Endothelial cell of umbilical vein (primary cell): ENCODE data around the gene HACE1. TPM values are rescaled to one million over a fixed set of nuclear protein-coding genes. Genes with fewer than 3 reads are reported as not detected.
A peak's percentile ranks its signal among the peaks of the same experiment; 100 is the strongest.

Experiments used
- BruUV-seq: library from RNA; stranded (reverse); fragments of 400-500 nt; replicated peaks from 2 replicates; lab custom pipeline; 2021; lab: Mats Ljungman, UMichigan
- CTCF ChIA-PET: fragments of 300-600, 350-600 bp; sonication (Branson Sonifier 250); formaldehyde crosslinking; loops from one replicate; lab custom pipeline; 2021; ENCODE audit warnings: antibody characterized with exemption, inconsistent platforms; lab: Charles Lee
- POLR2A ChIA-PET: fragments of 300-600, 350-600 bp; sonication (Branson Sonifier 250); formaldehyde crosslinking; loops from one replicate; lab custom pipeline; 2021; ENCODE audit warnings: antibody characterized with exemption, inconsistent platforms; lab: Charles Lee
- DNase-seq: peaks from one replicate; pipeline ENCODE4 v3.0.0-alpha.2; 2011; ENCODE audit warnings: low read depth, low spot score
- FAIRE-seq: peaks from 2 replicates; lab custom pipeline; 2011; peaks lifted over from hg19 to GRCh38; lab: Jason Lieb, UNC
- H2AFZ ChIP-seq: 2 replicates; pipeline ENCODE4 v1.6.0; 2012; ENCODE audit warnings: low read depth, low read length, control low read depth, inconsistent platforms
- H3K27ac ChIP-seq: 2 replicates; pipeline ENCODE4 v1.5.1; 2011; ENCODE audit warnings: low read depth, mild to moderate bottlenecking, control low read depth, low read length, moderate library complexity; ENCODE audit not compliant: insufficient read depth
- H3K27me3 ChIP-seq, 2 experiments: 2 replicates each; pipeline versions ENCODE4 v1.6.0 to v1.6.1; 2011; ENCODE audit warnings: low read length in 2 of 2, mixed read lengths in 1 of 2; ENCODE audit not compliant: control insufficient read depth in 2 of 2, insufficient read depth in 2 of 2
- H3K36me3 ChIP-seq, 2 experiments: 2 replicates in 1 of 2; 3 replicates in 1 of 2; pipeline ENCODE4 v1.5.1; 2011; ENCODE audit warnings: low read length in 2 of 2, mild to moderate bottlenecking in 1 of 2, moderate library complexity in 1 of 2; ENCODE audit not compliant: control insufficient read depth in 2 of 2, insufficient read depth in 2 of 2; ENCODE audit errors: extremely low read depth in 1 of 2
- H3K4me1 ChIP-seq: 3 replicates; pipeline ENCODE4 v1.5.1; 2011; ENCODE audit warnings: mild to moderate bottlenecking, low read length; ENCODE audit not compliant: control insufficient read depth, insufficient read depth; ENCODE audit errors: extremely low read depth
- H3K4me2 ChIP-seq: 2 replicates; pipeline ENCODE4 v1.6.1; 2011; ENCODE audit warnings: low read length, control low read depth, mixed read lengths; ENCODE audit not compliant: insufficient read depth
- H3K4me3 ChIP-seq, 3 experiments: fragments of 200-600 bp in 1 of 3; sonication (generic), shearing (Covaris generic) in 1 of 3; replicated peaks in 1 of 3; 2 replicates each; pipeline ENCODE4 v1.5.1; 2011 to 2016; ENCODE audit warnings: control low read depth in 3 of 3, low read length in 3 of 3, mild to moderate bottlenecking in 2 of 3, inconsistent platforms in 1 of 3, low read depth in 1 of 3, moderate library complexity in 1 of 3; ENCODE audit not compliant: insufficient read depth in 1 of 3
- H3K79me2 ChIP-seq: 2 replicates; pipeline ENCODE4 v1.6.0; 2012; ENCODE audit warnings: low read length, inconsistent platforms; ENCODE audit not compliant: control insufficient read depth, insufficient read depth
- H3K9ac ChIP-seq: replicated peaks from 2 replicates; pipeline ENCODE3; 2011; ENCODE audit warnings: low read length, control low read depth; ENCODE audit not compliant: insufficient read depth; ENCODE audit errors: extremely low read depth
- H3K9me1 ChIP-seq: replicated peaks from 3 replicates; pipeline ENCODE4 v1.6.0; 2011; ENCODE audit warnings: mild to moderate bottlenecking, low read length; ENCODE audit not compliant: control insufficient read depth, insufficient read depth; ENCODE audit errors: extremely low read depth
- H3K9me3 ChIP-seq: replicated peaks from 2 replicates; pipeline ENCODE4 v1.5.1; 2012; ENCODE audit warnings: low read length, inconsistent platforms; ENCODE audit not compliant: control insufficient read depth, insufficient read depth
- H4K20me1 ChIP-seq: replicated peaks from 2 replicates; pipeline ENCODE3; 2011; ENCODE audit warnings: mild to moderate bottlenecking, low read length; ENCODE audit not compliant: control insufficient read depth, insufficient read depth; ENCODE audit errors: extremely low read depth
- CTCF ChIP-seq, 2 donors: IDR thresholded peaks; 1 replicate in 1 of 2; 2 replicates in 1 of 2; pipeline ENCODE4 v1.5.1; 2011; ENCODE audit warnings: low read length in 2 of 2, mild to moderate bottlenecking in 2 of 2, moderate library complexity in 2 of 2, control low read depth in 1 of 2, inconsistent platforms in 1 of 2, low read depth in 1 of 2; ENCODE audit not compliant: insufficient read depth in 1 of 2; ENCODE audit errors: extremely low read depth in 1 of 2
- EZH2 ChIP-seq: IDR thresholded peaks from 2 replicates; pipeline ENCODE4 v1.6.1; 2012; ENCODE audit warnings: borderline replicate concordance, low read depth, mild to moderate bottlenecking, moderate library complexity, low read length, inconsistent platforms; ENCODE audit not compliant: severe bottlenecking
- FOS ChIP-seq: IDR thresholded peaks from 2 replicates; pipeline ENCODE4 v1.6.1; 2011; ENCODE audit warnings: mild to moderate bottlenecking, low read length, moderate library complexity, borderline replicate concordance; ENCODE audit not compliant: insufficient read depth
- GATA2 ChIP-seq: IDR thresholded peaks from 2 replicates; pipeline ENCODE4 v1.7.0; 2011; ENCODE audit warnings: low read depth, mild to moderate bottlenecking, moderate library complexity, mixed read lengths, low read length; ENCODE audit not compliant: insufficient read length, insufficient read depth
- JUN ChIP-seq: IDR thresholded peaks from 2 replicates; pipeline ENCODE4 v1.6.1; 2011; ENCODE audit warnings: borderline replicate concordance, low read depth; ENCODE audit not compliant: insufficient read length, insufficient read depth
- MYC ChIP-seq: IDR thresholded peaks from one replicate; pipeline ENCODE4 v1.6.1; 2011; ENCODE audit warnings: mild to moderate bottlenecking, low read depth, low read length
- POLR2A ChIP-seq: IDR thresholded peaks from 2 replicates; pipeline ENCODE4 v1.6.1; 2012; ENCODE audit warnings: low read depth, mild to moderate bottlenecking, control low read depth, low read length
- POLR2AphosphoS5 ChIP-seq: IDR thresholded peaks from 2 replicates; pipeline ENCODE4 v1.6.1; 2012; ENCODE audit warnings: low read depth, mild to moderate bottlenecking, control low read depth, low read length, moderate library complexity; ENCODE audit not compliant: insufficient read depth
- dilution Hi-C: fragments of 300-500 bp; cut with MboI; formaldehyde crosslinking; loops from one replicate; pipeline ENCODE4 v1.15.0; 2019; ENCODE audit warnings: low sequenced_read_pairs; ENCODE audit not compliant: extremely low pct_ligation_motif_present
- intact Hi-C: fragments of 100-400 bp; cut with micrococcal nuclease; formaldehyde crosslinking; loops from one replicate; pipeline ENCODE4 v1.10.0; 2022
- polyA plus RNA-seq, 4 experiments: library from polyadenylated mRNA; depleted of rRNA in 3 of 4; stranded (reverse) in 3 of 4; unstranded in 1 of 4; fragments of >200 nt; gene quantifications; 2 replicates each; pipeline versions ENCODE4 v1.2.1 to v1.2.3, GENCODE V29; 2011 to 2012; ENCODE audit warnings: missing spikeins in 1 of 4
- total RNA-seq: library from RNA; stranded (reverse); gene quantifications from 2 replicates; pipeline ENCODE4 v1.2.3, GENCODE V29; 2021
- TF ChIP-seq, protein P1 (sequence below): IDR thresholded peaks from 2 replicates; pipeline ENCODE4 v1.6.1; 2011; ENCODE audit not compliant: insufficient read depth, insufficient read length

Gene HACE1
- total and polyA plus RNA-seq, 2 donors (not counting 3 experiments of a cell fraction or from before 2014, with no cell fraction given): 4.9 to 14.8 TPM

DNA sequence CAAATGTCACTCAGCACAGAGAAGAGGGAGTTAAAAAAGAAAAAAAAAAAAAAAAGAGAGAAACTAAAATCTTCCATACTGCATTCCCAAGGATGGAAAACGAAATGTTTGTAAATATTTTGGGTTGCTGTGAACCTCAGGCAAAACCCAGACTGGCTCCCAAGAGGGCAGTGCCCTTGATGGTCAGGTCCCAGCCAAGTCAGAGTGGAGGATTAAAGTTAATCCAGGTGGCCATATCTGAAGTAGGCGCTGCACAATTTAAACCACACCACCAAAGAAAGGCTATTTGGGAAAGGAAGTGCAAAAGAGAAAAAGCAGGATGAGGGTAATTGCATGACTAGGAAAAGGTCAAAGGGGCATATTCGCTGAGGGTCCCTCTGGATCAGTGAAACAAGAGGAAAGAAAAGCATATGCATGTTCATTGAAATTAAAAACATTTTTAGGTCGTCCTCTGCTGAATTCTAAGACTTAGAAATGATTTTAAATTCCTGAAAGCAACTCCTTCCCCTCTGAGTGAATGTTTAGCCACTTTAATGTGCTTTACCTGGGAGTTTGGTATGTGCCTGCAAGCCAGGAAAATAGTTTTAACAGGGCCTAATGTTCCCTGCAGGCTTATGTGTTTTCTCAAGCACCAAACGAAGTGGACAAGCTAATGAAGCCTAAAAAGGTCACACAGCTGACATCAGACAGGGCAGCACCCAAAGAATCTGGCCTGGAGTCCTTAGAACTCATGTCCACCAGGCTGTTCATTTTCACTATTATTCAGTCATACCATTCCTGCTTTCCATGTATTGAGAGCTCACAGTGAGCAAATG, 159.1 kb downstream of the HACE1 start:
- Histone ChIP-seq H3K4me1 (peaks cover 35% of the 10 kb centered on the region), H3K36me3 (no peaks in the 10 kb centered on the region), H3K4me2 (no peak overlapping the region), H3K9me1 (no peaks in the 10 kb centered on the region), H3K9me3 (no peaks in the 10 kb centered on the region), H3K9ac (no peak overlapping the region), H2AFZ (peak overlapping the region; percentile 37), H3K27me3 (no peaks in the 10 kb centered on the region), H3K4me3 (no peak overlapping the region), H3K79me2 (no peaks in the 10 kb centered on the region), H4K20me1 (no peaks in the 10 kb centered on the region), H3K27ac (no peak overlapping the region)
- no peak for TF ChIP-seq JUN
- no peak for TF ChIP-seq GATA2
- no peak for TF ChIP-seq POLR2A
- no peak for TF ChIP-seq MYC
- TF ChIP-seq, protein P1, sequence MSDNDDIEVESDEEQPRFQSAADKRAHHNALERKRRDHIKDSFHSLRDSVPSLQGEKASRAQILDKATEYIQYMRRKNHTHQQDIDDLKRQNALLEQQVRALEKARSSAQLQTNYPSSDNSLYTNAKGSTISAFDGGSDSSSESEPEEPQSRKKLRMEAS: no peak
- TF ChIP-seq CTCF (IDR thresholded peaks at IDR 0.05; ENCODE audit: extremely low read depth in 1 of 2, insufficient read depth in 1 of 2, low read depth in 1 of 2, low read length in 2 of 2): no peak
- no peak for TF ChIP-seq FOS
- TF ChIP-seq EZH2: no peak
- TF ChIP-seq POLR2AphosphoS5: no peak
- no peak for FAIRE-seq
- dilution Hi-C loops: no loop called here
- DNase-seq: no peak
- BruUV-seq: no TSS peak
- ChIA-PET CTCF (interaction anchor here (0.7 to 2.4 kb wide), 3 partner anchors 11 to 1465 kb away, joined by 3 to 11 read pairs (median 6); no protein-coding TSS in a partner anchor), POLR2A (no interaction called here)
- intact Hi-C loops: loop anchor here (10.0 kb wide), 1 partner anchor 154 kb away; the partner anchor contains the start of gene HACE1
